GM11168 (cell line): Measurements from ENCODE around the gene ZZZ3.
"Not testable (repeated sequence)": the region's sequence is repeated elsewhere in the genome, so short reads cannot be mapped to it uniquely, and the experiment has no call there.

Experiments
- in situ Hi-C: fragments of 300-500 bp; cut with MboI; formaldehyde crosslinking; loops from one replicate; pipeline ENCODE4 v1.12.0; 2022; ENCODE audit warnings: low sequenced_read_pairs; ENCODE audit not compliant: unreplicated experiment

Gene ZZZ3

GRCh38 chr1:77672374-77672773 is 10.1 kb downstream of the ZZZ3 start:
- in situ Hi-C loops = no loop called here

GRCh38 chr1:77671836-77672235 is 10.6 kb downstream of the ZZZ3 start:
- in situ Hi-C loops = no loop called here

GRCh38 chr1:77670330-77670729 is 12.1 kb downstream of the ZZZ3 start:
- in situ Hi-C loops = no loop called here

GRCh38 chr1:77668924-77669449 is 13.5 kb downstream of the ZZZ3 start:
- in situ Hi-C loops = no loop called here

- in situ Hi-C loops = no loop called here
Observed at GRCh38 chr1:77664939-77665516, 17.4 kb downstream of the ZZZ3 start.

GRCh38 chr1:77661696-77662095 is 20.8 kb downstream of the ZZZ3 start:
- in situ Hi-C loops = no loop called here

- in situ Hi-C loops = no loop called here
Observed at GRCh38 chr1:77659879-77660593, 22.4 kb downstream of the ZZZ3 start.

- in situ Hi-C loops = no loop called here
Observed at GRCh38 chr1:77658271-77658670, 24.2 kb downstream of the ZZZ3 start.

- in situ Hi-C loops = no loop called here
Observed at GRCh38 chr1:77655431-77655974, 27.0 kb downstream of the ZZZ3 start.

GRCh38 chr1:77652970-77653516 is 29.4 kb downstream of the ZZZ3 start:
- in situ Hi-C loops = no loop called here

- in situ Hi-C loops = no loop called here
Observed at GRCh38 chr1:77652268-77652667, 30.2 kb downstream of the ZZZ3 start.

- in situ Hi-C loops = no loop called here
Observed at GRCh38 chr1:77649127-77649526, 33.3 kb downstream of the ZZZ3 start.

GRCh38 chr1:77646224-77646623 is 36.2 kb downstream of the ZZZ3 start:
- in situ Hi-C loops = not testable (repeated sequence)

GRCh38 chr1:77643456-77643855 is 39.0 kb downstream of the ZZZ3 start:
- in situ Hi-C loops = no loop called here

GRCh38 chr1:77642941-77643340 is 39.5 kb downstream of the ZZZ3 start:
- in situ Hi-C loops = no loop called here

GRCh38 chr1:77642196-77642595 is 40.3 kb downstream of the ZZZ3 start:
- in situ Hi-C loops = no loop called here

GRCh38 chr1:77639557-77640069 is 42.8 kb downstream of the ZZZ3 start:
- in situ Hi-C loops = no loop called here

GRCh38 chr1:77639056-77639455 is 43.4 kb downstream of the ZZZ3 start:
- in situ Hi-C loops = no loop called here

GRCh38 chr1:77636864-77637263 is 45.6 kb downstream of the ZZZ3 start:
- in situ Hi-C loops = no loop called here
